LNCAP (cell line): Measurements from ENCODE around the gene ODAM.
A peak's percentile ranks its signal among the peaks of the same experiment; 100 is the strongest.

ENCODE experiments used
- TF ChIP-seq, protein P1 (sequence below): fragments of 450-650 bp; IDR thresholded peaks from 2 replicates; pipeline ENCODE4 v1.5.1; 2017; ENCODE audit warnings: mild to moderate bottlenecking

Gene ODAM

DNA sequence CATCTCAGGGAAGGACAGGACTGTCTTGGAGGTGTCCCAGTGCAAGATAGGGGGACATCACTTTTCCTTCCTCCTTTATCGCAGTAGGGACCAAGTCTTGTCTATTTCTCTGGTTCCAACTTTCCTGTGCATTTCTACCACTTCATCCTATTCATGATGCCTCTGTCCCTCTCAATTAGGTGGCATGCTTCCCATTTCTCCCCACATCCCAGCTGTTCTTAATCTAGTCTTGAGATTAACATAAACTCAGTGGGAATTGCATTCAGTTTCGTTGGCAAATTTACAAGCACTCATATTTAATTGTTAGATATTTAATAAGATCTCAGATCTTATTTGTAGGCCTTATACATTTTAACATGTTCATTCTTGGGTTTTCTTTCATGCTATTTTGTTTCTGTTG lies 15.7 kb upstream of the ODAM start:
- TF ChIP-seq, protein P1, sequence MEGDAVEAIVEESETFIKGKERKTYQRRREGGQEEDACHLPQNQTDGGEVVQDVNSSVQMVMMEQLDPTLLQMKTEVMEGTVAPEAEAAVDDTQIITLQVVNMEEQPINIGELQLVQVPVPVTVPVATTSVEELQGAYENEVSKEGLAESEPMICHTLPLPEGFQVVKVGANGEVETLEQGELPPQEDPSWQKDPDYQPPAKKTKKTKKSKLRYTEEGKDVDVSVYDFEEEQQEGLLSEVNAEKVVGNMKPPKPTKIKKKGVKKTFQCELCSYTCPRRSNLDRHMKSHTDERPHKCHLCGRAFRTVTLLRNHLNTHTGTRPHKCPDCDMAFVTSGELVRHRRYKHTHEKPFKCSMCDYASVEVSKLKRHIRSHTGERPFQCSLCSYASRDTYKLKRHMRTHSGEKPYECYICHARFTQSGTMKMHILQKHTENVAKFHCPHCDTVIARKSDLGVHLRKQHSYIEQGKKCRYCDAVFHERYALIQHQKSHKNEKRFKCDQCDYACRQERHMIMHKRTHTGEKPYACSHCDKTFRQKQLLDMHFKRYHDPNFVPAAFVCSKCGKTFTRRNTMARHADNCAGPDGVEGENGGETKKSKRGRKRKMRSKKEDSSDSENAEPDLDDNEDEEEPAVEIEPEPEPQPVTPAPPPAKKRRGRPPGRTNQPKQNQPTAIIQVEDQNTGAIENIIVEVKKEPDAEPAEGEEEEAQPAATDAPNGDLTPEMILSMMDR, result no peak

DNA sequence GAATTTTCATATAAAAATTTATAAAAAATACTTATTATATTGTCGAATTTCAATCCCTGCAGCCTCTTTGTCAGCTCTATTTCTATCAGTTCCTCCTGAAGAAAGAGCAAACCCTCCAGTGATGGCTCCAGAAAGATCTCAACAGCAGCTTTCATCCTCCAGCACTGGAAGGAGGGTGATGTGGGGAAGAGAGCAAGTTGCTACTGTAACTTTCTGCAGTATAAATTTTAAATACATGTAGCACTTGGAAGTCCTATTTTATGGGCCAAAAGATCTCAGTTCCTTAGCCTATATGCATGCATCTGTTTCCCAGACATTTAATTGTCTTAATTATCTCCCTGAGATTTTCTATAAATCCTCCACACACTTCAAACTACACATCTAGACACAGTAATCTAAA lies 13.7 kb upstream of the ODAM start:
- TF ChIP-seq, protein P1, result no peak

DNA sequence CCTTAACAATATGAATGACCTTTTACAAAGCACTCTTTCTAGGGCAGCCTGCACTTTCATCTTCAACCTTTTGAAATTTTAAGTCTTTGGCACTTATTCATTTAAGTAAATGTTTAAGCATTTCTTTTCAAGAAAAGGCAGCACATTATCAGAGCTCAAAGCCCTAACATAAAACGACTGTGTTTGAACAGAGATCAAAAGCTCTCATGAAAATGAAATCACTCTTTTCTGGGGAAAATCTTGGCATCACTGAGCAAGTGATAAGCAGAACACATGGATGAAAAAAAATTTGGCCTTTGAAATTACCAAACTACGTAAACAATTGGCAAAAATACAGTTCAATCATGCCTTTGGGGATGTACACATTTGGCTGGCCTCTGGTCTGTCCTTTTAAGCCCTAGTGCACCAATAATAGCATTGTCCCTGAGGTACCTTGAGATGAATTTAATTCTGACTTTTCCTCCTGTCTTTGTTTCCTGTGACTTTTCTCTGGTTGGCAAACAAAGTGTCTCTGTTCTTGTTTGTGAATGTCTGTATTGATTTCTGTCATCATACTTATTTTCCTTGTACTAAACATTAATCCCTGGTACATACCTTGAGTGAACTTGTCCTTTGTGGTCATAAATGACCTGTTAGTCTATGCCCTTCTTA lies 12.9 kb upstream of the ODAM start:
- TF ChIP-seq, protein P1, result no peak

DNA sequence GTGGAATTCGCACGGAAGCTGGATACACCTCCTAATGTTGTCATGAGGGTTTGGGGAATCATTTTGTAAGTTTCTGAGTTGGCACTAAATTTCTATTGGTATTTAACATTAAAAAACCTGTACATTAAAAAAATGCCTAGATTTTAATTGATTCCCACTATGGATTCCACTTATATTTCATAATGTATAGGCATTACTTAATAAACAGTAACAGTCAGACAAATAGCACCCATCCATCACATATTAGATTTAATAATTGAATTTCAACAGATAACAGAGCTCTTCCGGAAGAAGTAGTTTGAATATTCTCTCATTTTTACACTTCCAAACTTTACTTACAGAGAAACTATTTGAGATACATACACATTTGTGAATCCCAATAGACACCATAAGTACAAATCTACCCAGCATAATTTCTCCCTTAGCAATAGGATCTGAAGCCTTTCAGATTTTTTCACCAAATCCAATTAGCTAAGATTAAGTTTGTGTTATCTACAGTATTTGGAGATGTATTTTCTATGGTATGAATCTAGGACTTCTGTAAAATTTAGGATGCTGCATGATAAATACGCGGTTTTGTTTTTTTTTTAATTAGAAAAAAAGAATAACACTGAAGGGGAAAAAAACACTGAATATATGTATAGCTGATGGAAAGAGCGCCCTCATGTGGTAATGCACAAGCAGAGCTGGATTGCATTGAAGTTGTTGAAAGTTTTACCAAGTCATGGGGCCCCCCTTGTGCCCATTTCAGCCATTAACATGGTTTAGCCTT lies 12.2 kb upstream of the ODAM start:
- TF ChIP-seq, protein P1, result peak; percentile 93

DNA sequence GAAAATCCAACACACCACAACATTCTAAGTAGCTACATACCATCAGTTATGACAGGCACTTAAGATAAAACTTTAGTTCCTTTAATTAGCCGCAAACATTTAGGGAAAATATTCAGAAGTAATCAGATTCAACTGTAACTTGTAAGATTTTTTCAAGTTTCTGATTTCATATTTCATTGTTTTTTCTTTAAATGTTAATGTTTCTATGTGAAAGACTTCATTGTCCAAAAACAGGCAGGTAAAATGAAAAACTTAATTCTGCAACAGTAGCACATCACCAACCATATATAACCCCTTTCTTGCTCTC lies 11.6 kb upstream of the ODAM start:
- TF ChIP-seq, protein P1, result peak; percentile 8; the same call in 1 of the 2 replicates

DNA sequence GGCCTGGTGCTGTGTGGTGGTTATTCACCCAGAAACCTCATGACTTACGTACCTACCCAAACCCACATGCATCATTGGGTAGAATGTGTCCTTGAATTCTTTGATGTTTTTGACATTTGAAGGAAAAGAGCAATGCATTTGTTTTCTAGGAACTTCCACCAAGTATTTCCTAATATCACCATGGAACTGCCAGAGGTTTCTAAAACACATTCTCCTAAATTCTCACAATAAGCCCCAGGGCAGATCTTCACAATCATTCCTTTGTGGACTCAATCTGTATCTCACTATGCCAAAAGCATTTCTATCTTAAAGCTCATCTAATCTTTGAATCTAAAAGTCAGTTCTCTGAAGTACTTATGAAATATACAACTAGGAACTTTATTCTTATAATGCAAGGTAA lies 8.3 kb upstream of the ODAM start:
- TF ChIP-seq, protein P1, result no peak

DNA sequence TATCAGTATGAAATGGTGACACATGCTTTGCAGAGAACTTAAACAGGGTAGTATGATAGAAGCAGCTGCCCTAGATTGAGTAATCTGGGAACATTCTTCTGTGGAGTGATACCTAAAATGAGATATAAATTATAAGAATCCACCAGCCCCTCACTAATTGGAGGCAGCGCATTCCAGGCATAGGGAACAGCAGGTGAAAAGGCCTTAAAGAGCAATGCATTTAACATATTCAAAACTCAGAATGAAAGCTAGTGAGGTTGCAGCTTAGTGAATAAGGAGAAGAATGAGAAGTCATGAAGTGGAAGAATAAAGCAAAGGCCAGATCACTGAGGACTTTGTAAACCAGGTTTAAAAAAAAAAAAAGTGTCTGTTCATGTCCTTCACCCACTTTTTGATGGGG lies 4.9 kb upstream of the ODAM start:
- TF ChIP-seq, protein P1, result no peak
